Pancreas (tissue), 10 donors: ENCODE results near the gene KRT77. TPM values are rescaled to one million over a fixed set of nuclear protein-coding genes. Genes with fewer than 3 reads are reported as not detected.
A peak's percentile ranks its signal among the peaks of the same experiment; 100 is the strongest.

ENCODE experiments used
- ATAC-seq, 4 donors: fragments of 200-7000 bp; cut with Tn5 transposase; one replicate each; pipeline versions ENCODE4 v1.8.0 to v1.9.1; 2020; ENCODE audit warnings: mild to moderate bottlenecking in 4 of 4, moderate library complexity in 4 of 4
- DNase-seq, 6 donors: peaks; one replicate each; pipeline ENCODE4 v3.0.0-alpha.2; 2020
- FAIRE-seq: peaks from 2 replicates; lab custom pipeline; 2012; peaks lifted over from hg19 to GRCh38; lab: Jason Lieb, UNC
- H3K27ac ChIP-seq, 4 donors: fragments of 200-600 bp; sonication (generic); 1 replicate in 3 of 4; 2 replicates in 1 of 4; pipeline versions ENCODE4 v1.5.0 to v1.8.0; 2020
- H3K27me3 ChIP-seq, 4 donors: fragments of 200-600 bp; one replicate each; pipeline ENCODE4 v1.8.0; 2021
- H3K36me3 ChIP-seq, 3 donors: fragments of 200-600 bp; sonication (generic) in 1 of 3; one replicate each; pipeline versions ENCODE4 v1.5.0 to v1.8.0; 2020 to 2021
- H3K4me1 ChIP-seq, 3 donors: fragments of 200-600 bp; one replicate each; pipeline ENCODE4 v1.8.0; 2021
- H3K4me3 ChIP-seq, 4 donors: fragments of 200-600 bp; sonication (generic) in 2 of 4; one replicate each; pipeline versions ENCODE4 v1.5.0 to v1.8.0; 2020 to 2021
- H3K9me3 ChIP-seq, 4 donors: fragments of 200-600 bp; one replicate each; pipeline ENCODE4 v1.8.0; 2021
- WGBS, 2 donors: extraction: QIAGEN DNeasy Blood & Tissue Kit; methylation state at CpG; one replicate each; pipeline ENCODE4 v1.1.7; 2013; 5-methylcytosine and 5-hydroxymethylcytosine counted together
- intact Hi-C, 3 donors: fragments of 100-400 bp; cut with DNase I; formaldehyde crosslinking; loops; one replicate each; pipeline versions ENCODE4 v1.11.1 to v1.14.2; 2022
- polyA plus RNA-seq, 2 donors: library from polyadenylated mRNA; stranded (reverse); fragments of 200-250 nt; gene quantifications; one replicate each; pipeline ENCODE4 v1.2.3, GENCODE V29; 2013
- total RNA-seq, 6 donors: library from RNA; stranded (reverse); fragmentation: NEBNext Ultra II Directional in 4 of 6; extraction: Animal tissue kit (Norgen Biotek cat#: 25700) in 4 of 6; gene quantifications; one replicate each; pipeline versions ENCODE4 v1.2.1 to v1.2.4, GENCODE V29; 2021 to 2023
- TF ChIP-seq, protein P1 (sequence below), 4 donors: fragments of 200-600 bp; sonication (generic) in 3 of 4; IDR thresholded peaks; one replicate each; pipeline versions ENCODE4 v1.5.0 to v1.8.0; 2021; ENCODE audit warnings: antibody characterized with exemption in 4 of 4
- donor health status: healthy with polysubstance abuse.
- donor health status: DM: no; HTN: no; CAD: no; lungs with moderate emphysema.
- donor health status: DM: no; HTN: no; CAD: no.
- donor health status: control.
- donor health status: control.
- donor health status: Bipolar disorder and iron deficiency.
- donor health status: DM: yes; HTN: yes; CAD: no.
- donor health status: DM: no; HTN: no; CAD: no.
- donor health status: DM: no; HTN: no; CAD: no.
- donor health status: DM: yes; HTN: yes; CAD: no.

KRT77 gene
- total and polyA plus RNA-seq, 8 donors = 0.07 TPM; not detected in 7

DNA sequence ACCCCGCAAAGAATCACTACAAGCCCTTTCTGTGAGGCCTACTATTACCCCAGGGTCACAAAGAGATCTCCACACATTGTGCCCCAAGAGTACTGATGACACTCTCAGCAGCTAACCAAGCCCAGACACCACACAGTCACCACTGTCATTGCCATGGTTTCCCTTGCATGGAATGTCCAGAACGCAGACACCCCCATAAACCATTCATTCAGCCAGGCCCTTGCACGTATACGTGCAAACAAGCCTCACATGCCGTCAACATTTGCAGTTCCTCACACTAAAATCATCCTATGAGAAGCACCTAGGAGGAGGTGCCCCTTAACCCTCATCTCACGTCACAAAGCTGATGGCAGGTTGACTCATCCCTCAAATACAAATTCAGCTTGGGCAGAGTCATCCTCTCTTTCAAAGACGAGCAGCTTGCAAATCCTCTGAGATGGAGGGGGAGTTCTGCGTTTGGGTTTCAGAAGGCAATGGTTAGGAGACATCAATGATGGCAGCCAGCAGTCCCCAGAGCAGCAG lies 17.1 kb upstream of the KRT77 start:
- no peaks in the 10 kb centered on the region for H3K36me3 ChIP-seq
- H3K27ac ChIP-seq = no peak overlapping the region
- H3K4me3 ChIP-seq = no peak overlapping the region
- no peaks in the 10 kb centered on the region for H3K4me1 ChIP-seq
- ATAC-seq = no peak
- no peak for DNase-seq
- intact Hi-C loops = no loop called here
- WGBS, 2 donors = 59 to 69% methylated on average over 8 of the region's 8 CpGs
- no peak for FAIRE-seq
- TF ChIP-seq, protein P1, sequence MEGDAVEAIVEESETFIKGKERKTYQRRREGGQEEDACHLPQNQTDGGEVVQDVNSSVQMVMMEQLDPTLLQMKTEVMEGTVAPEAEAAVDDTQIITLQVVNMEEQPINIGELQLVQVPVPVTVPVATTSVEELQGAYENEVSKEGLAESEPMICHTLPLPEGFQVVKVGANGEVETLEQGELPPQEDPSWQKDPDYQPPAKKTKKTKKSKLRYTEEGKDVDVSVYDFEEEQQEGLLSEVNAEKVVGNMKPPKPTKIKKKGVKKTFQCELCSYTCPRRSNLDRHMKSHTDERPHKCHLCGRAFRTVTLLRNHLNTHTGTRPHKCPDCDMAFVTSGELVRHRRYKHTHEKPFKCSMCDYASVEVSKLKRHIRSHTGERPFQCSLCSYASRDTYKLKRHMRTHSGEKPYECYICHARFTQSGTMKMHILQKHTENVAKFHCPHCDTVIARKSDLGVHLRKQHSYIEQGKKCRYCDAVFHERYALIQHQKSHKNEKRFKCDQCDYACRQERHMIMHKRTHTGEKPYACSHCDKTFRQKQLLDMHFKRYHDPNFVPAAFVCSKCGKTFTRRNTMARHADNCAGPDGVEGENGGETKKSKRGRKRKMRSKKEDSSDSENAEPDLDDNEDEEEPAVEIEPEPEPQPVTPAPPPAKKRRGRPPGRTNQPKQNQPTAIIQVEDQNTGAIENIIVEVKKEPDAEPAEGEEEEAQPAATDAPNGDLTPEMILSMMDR (IDR thresholded peaks at IDR 0.05) = no peak
- H3K27me3 ChIP-seq = peaks cover 0 to under 1% (median 0%) of the 10 kb centered on the region in 4 donors
- no peaks in the 10 kb centered on the region for H3K9me3 ChIP-seq

DNA sequence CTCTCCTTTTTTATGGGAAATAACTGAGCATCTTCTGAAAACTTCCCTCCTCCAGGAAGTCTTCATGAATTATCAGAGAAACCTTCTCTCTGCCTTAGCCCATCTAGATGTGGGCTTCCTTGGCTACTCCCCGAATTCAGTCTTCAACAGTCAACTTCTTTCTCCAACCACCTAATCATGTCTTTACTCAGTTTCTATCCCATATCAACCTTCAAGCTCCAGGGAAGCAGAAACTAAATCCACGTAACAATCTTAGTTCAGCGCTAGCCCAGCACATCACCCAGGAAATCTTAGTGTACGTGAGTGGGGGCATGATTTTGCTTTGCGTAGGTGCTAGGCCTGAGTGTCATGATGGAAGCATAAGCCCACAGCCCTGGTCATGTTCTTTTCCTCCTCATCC lies 12.7 kb upstream of the KRT77 start:
- no peak overlapping the region for H3K4me3 ChIP-seq
- FAIRE-seq (no peak), ATAC-seq (no peak), DNase-seq (no peak)
- H3K9me3 ChIP-seq = no peaks in the 10 kb centered on the region
- H3K4me1 ChIP-seq = no peaks in the 10 kb centered on the region
- intact Hi-C loops = no loop called here
- WGBS, 2 donors = 82 to 90% methylated on average over 5 of the region's 5 CpGs
- peaks cover 0 to 21% (median 6%) of the 10 kb centered on the region in 4 donors for H3K27me3 ChIP-seq
- H3K27ac ChIP-seq = no peak overlapping the region
- no peaks in the 10 kb centered on the region for H3K36me3 ChIP-seq
- TF ChIP-seq, protein P1 (IDR thresholded peaks at IDR 0.05) = no peak

DNA sequence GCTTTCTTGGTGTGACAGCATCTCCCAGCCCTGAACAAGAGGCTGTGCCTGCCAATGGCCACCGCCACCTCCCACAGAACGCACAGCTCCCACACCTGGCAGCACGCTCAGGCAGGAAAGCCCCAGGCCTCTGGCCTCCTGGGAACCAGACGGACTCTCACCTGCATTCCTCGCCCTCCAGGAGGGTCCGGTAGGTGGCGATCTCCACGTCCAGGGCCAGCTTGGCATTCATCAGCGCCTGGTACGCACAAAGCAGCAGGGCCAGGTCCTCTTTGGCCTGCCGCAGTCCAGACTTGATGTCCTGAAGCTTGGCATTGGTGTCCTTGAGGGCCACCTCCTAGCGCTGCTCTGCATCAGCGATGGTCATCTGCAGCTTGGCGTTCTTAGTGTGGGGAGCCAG lies 12.1 kb upstream of the KRT77 start:
- no peak for FAIRE-seq
- H3K27me3 ChIP-seq = peaks cover 0 to 21% (median 6%) of the 10 kb centered on the region in 4 donors
- no peaks in the 10 kb centered on the region for H3K4me1 ChIP-seq
- no peak overlapping the region for H3K27ac ChIP-seq
- no peaks in the 10 kb centered on the region for H3K9me3 ChIP-seq
- WGBS, 2 donors = 65% methylated on average over 14 of the region's 14 CpGs
- TF ChIP-seq, protein P1 (IDR thresholded peaks at IDR 0.05) = no peak
- no peaks in the 10 kb centered on the region for H3K36me3 ChIP-seq
- no peak overlapping the region for H3K4me3 ChIP-seq
- intact Hi-C loops = no loop called here
- peak in 1 of 4 donors; percentile 59 for ATAC-seq
- no peak for DNase-seq

DNA sequence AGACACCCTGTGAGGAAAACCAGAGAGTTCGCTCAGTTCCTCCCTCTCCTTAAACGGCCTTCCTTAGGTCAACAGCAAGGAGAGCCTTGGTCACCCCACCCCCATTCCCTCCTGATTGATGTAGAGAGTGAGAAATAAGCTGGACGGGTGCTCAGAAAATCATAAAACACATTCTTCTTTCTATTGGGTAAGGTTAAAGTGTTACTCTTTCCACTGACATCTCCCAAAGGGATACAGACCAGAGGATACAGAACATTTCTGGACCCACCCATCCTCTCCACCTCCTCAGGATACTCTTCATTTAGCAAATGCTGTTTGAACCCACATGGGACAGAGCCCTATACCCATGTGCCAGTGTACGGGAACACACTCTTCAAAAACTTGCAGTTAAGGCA lies 11.6 kb upstream of the KRT77 start:
- DNase-seq (no peak), FAIRE-seq (no peak), ATAC-seq (no peak)
- no peak overlapping the region for H3K27ac ChIP-seq
- TF ChIP-seq, protein P1 (IDR thresholded peaks at IDR 0.05) = no peak
- H3K27me3 ChIP-seq = peaks cover 0 to 21% (median 6%) of the 10 kb centered on the region in 4 donors
- intact Hi-C loops = no loop called here
- H3K9me3 ChIP-seq = no peaks in the 10 kb centered on the region
- no peaks in the 10 kb centered on the region for H3K36me3 ChIP-seq
- WGBS, 2 donors = 72 to 75% methylated on average over 4 of the region's 4 CpGs
- no peaks in the 10 kb centered on the region for H3K4me1 ChIP-seq
- no peak overlapping the region for H3K4me3 ChIP-seq
